HEK293T (cell line): Measurements from ENCODE around the gene CYP27B1.
A peak's percentile ranks its signal among the peaks of the same experiment; 100 is the strongest.

Experiments
- CTCF ChIA-PET: fragments of 350-600 bp; formaldehyde crosslinking; extraction: SDS; loops from one replicate; lab custom pipeline; 2021; ENCODE audit warnings: antibody characterized with exemption, inconsistent platforms; lab: Yijun Ruan, JAX
- POLR2A ChIA-PET: fragments of 350-600 bp; formaldehyde crosslinking; extraction: SDS; loops from one replicate; lab custom pipeline; 2020; ENCODE audit warnings: antibody characterized with exemption, inconsistent platforms; lab: Yijun Ruan, JAX
- DNase-seq: peaks from one replicate; pipeline ENCODE4 v3.0.0; 2012; ENCODE audit warnings: mixed read lengths; ENCODE audit errors: extremely low spot score
- ARNT ChIP-seq: fragments of 450-650 bp; IDR thresholded peaks from 2 replicates; pipeline ENCODE4 v1.6.1; 2017; ENCODE audit warnings: mild to moderate bottlenecking
- BHLHE40 ChIP-seq: fragments of 450-650 bp; IDR thresholded peaks from 2 replicates; pipeline ENCODE4 v1.6.1; 2016; ENCODE audit warnings: mild to moderate bottlenecking, moderate library complexity, borderline replicate concordance
- CTBP1 ChIP-seq: fragments of 450-650 bp; IDR thresholded peaks from 2 replicates; pipeline ENCODE4 v1.6.1; 2016; ENCODE audit warnings: borderline replicate concordance
- ELF4 ChIP-seq: fragments of 450-650 bp; IDR thresholded peaks from 2 replicates; pipeline ENCODE4 v1.6.1; 2017; ENCODE audit warnings: antibody characterized with exemption
- FOXA1 ChIP-seq: fragments of 450-650 bp; IDR thresholded peaks from 2 replicates; pipeline ENCODE4 v1.6.1; 2016; ENCODE audit warnings: mild to moderate bottlenecking
- FOXK2 ChIP-seq: fragments of 450-650 bp; IDR thresholded peaks from 2 replicates; pipeline ENCODE4 v1.6.1; 2016; ENCODE audit warnings: mild to moderate bottlenecking
- FOXM1 ChIP-seq: fragments of 450-650 bp; IDR thresholded peaks from 2 replicates; pipeline ENCODE4 v1.6.1; 2017; ENCODE audit warnings: mild to moderate bottlenecking, borderline replicate concordance
- HDGF ChIP-seq: fragments of 450-650 bp; IDR thresholded peaks from 2 replicates; pipeline ENCODE4 v1.6.1; 2017; ENCODE audit warnings: antibody characterized with exemption, borderline replicate concordance
- L3MBTL2 ChIP-seq: fragments of 450-650 bp; conservative IDR thresholded peaks from 2 replicates; pipeline ENCODE4 v1.6.1; 2016; ENCODE audit warnings: mild to moderate bottlenecking
- LEF1 ChIP-seq: fragments of 450-650 bp; IDR thresholded peaks from 2 replicates; pipeline ENCODE4 v1.6.1; 2017; ENCODE audit warnings: mild to moderate bottlenecking, borderline replicate concordance
- NFRKB ChIP-seq: fragments of 450-650 bp; IDR thresholded peaks from 2 replicates; pipeline ENCODE4 v1.6.1; 2016; ENCODE audit warnings: mild to moderate bottlenecking, moderate library complexity
- PKNOX1 ChIP-seq: fragments of 450-650 bp; IDR thresholded peaks from 2 replicates; pipeline ENCODE4 v1.6.1; 2016
- SP1 ChIP-seq: fragments of 450-650 bp; IDR thresholded peaks from 2 replicates; pipeline ENCODE4 v1.6.1; 2017
- SUZ12 ChIP-seq: fragments of 450-650 bp; IDR thresholded peaks from 2 replicates; pipeline ENCODE4 v1.6.1; 2016; ENCODE audit warnings: mild to moderate bottlenecking
- TARDBP ChIP-seq: fragments of 450-650 bp; IDR thresholded peaks from 2 replicates; pipeline ENCODE4 v1.6.1; 2016
- ZNF384 ChIP-seq: fragments of 450-650 bp; IDR thresholded peaks from 2 replicates; pipeline ENCODE4 v1.6.1; 2016

The CYP27B1 gene

GRCh38 chr12:57759360-57759980 lies 7.4 kb downstream of the CYP27B1 start:
- DNase-seq: no peak
- no peak for TF ChIP-seq HDGF
- no peak for TF ChIP-seq TARDBP
- TF ChIP-seq LEF1: no peak
- TF ChIP-seq FOXM1: no peak
- no peak for TF ChIP-seq SP1
- no peak for TF ChIP-seq SUZ12
- TF ChIP-seq FOXK2: no peak
- no peak for TF ChIP-seq L3MBTL2
- TF ChIP-seq PKNOX1: no peak
- no peak for TF ChIP-seq ELF4
- no peak for TF ChIP-seq ZNF384
- no peak for TF ChIP-seq CTBP1
- no peak for TF ChIP-seq FOXA1
- no peak for TF ChIP-seq BHLHE40
- no peak for TF ChIP-seq ARNT
- no peak for TF ChIP-seq NFRKB
- CTCF ChIA-PET: interaction anchor here (0.6 to 2.0 kb wide), 7 partner anchors 9 to 146 kb away, joined by 3 to 8 read pairs (median 3); partner anchors contain the start of genes CYP27B1, EEF1AKMT3, METTL1 and TSFM
- POLR2A ChIA-PET: interaction anchor here (1.2 to 3.6 kb wide), 4 partner anchors 8 to 24 kb away, joined by 3 to 17 read pairs (median 7); partner anchors contain the start of genes CYP27B1, EEF1AKMT3, METTL1 and TSFM

- no peak for DNase-seq
- TF ChIP-seq LEF1: no peak
- TF ChIP-seq BHLHE40: no peak
- TF ChIP-seq ARNT: no peak
- no peak for TF ChIP-seq NFRKB
- no peak for TF ChIP-seq HDGF
- no peak for TF ChIP-seq FOXK2
- no peak for TF ChIP-seq SP1
- TF ChIP-seq ZNF384: no peak
- TF ChIP-seq FOXA1: no peak
- no peak for TF ChIP-seq SUZ12
- no peak for TF ChIP-seq L3MBTL2
- ChIA-PET POLR2A (interaction anchor here (1.2 to 3.6 kb wide), 4 partner anchors 9 to 24 kb away, joined by 3 to 17 read pairs (median 7); partner anchors contain the start of genes CYP27B1, EEF1AKMT3, METTL1 and TSFM), CTCF (interaction anchor here (1.2 to 2.0 kb wide), 3 partner anchors 9 to 19 kb away, joined by 3 to 8 read pairs (median 4); partner anchors contain the start of genes CYP27B1, EEF1AKMT3 and METTL1)
These were observed 8.1 kb downstream of the CYP27B1 start for GRCh38 chr12:57758552-57759359.

- no peak for DNase-seq
These were observed 9.1 kb downstream of the CYP27B1 start for GRCh38 chr12:57757771-57758170.

GRCh38 chr12:57756406-57757341 lies 10.2 kb downstream of the CYP27B1 start:
- DNase-seq: peak; percentile 78
- TF ChIP-seq ZNF384 (no peak), PKNOX1 (peak; percentile 53), L3MBTL2 (no peak), ARNT (no peak), FOXK2 (no peak), BHLHE40 (no peak)
- ChIA-PET POLR2A (interaction anchor here (0.6 to 2.0 kb wide), 6 partner anchors 9 to 26 kb away, joined by 3 to 14 read pairs (median 6); partner anchors contain the start of genes EEF1AKMT3, METTL1, TSFM and TSPAN31), CTCF (interaction anchor here (0.6 to 1.8 kb wide), 13 partner anchors 10 to 322 kb away, joined by 3 to 17 read pairs (median 3); partner anchors contain the start of genes CYP27B1, EEF1AKMT3 and TSPAN31)

More at GRCh38 chr12:57757771-57758170, 9.1 kb downstream of the CYP27B1 start:
- ChIA-PET CTCF (no interaction called here), POLR2A (no interaction called here)
- no peak for TF ChIP-seq SP1
- no peak for TF ChIP-seq HDGF
- TF ChIP-seq NFRKB: no peak
- no peak for TF ChIP-seq ARNT
- no peak for TF ChIP-seq ELF4
- no peak for TF ChIP-seq ZNF384
- TF ChIP-seq FOXK2: no peak
- TF ChIP-seq PKNOX1: no peak
- no peak for TF ChIP-seq L3MBTL2
- TF ChIP-seq CTBP1: no peak
- no peak for TF ChIP-seq FOXM1
- no peak for TF ChIP-seq BHLHE40
